Measurements from ENCODE around the gene GABBR1.

GRCh38 chr6:29517728-29518440, 115.1 kb downstream of the GABBR1 start:
- TF ChIP-seq CTCF (IDR thresholded peaks at IDR 0.05), result no peak
- no peak for TF ChIP-seq POLR2AphosphoS5 (IDR thresholded peaks at IDR 0.05)
- no peak for TF ChIP-seq EP300 (IDR thresholded peaks at IDR 0.05)

Measured in esophagus muscularis mucosa (tissue), 4 donors.